ENCODE data around the gene HLA-C.

DNA sequence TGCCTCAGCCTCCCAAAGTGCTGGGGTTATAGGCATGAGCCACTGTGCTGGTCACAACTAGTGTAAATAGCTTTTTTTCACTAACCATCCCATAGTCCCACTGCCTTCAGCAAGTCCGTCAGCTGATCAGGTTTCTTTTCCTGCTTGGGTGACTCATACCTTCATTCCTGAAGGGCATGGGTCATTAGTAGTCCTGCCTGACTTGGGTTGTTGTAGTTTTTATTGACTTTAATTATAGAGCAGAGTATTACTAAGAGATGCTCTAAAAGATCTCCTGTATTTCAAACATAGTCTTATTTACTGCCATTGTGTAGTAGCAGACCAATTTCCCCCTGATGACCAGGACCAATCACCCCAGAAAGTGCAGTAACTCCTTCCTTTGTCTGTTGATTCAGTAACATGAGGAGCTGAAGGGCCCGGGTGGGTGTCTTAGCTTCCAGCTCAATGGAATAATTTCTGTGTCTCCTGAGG lies 25.8 kb downstream of the HLA-C start:
- TF ChIP-seq, protein P1, sequence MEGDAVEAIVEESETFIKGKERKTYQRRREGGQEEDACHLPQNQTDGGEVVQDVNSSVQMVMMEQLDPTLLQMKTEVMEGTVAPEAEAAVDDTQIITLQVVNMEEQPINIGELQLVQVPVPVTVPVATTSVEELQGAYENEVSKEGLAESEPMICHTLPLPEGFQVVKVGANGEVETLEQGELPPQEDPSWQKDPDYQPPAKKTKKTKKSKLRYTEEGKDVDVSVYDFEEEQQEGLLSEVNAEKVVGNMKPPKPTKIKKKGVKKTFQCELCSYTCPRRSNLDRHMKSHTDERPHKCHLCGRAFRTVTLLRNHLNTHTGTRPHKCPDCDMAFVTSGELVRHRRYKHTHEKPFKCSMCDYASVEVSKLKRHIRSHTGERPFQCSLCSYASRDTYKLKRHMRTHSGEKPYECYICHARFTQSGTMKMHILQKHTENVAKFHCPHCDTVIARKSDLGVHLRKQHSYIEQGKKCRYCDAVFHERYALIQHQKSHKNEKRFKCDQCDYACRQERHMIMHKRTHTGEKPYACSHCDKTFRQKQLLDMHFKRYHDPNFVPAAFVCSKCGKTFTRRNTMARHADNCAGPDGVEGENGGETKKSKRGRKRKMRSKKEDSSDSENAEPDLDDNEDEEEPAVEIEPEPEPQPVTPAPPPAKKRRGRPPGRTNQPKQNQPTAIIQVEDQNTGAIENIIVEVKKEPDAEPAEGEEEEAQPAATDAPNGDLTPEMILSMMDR (IDR thresholded peaks at IDR 0.05), result no peak
- TF ChIP-seq RFX5 (IDR thresholded peaks at IDR 0.05; ENCODE audit: low read length) (no peak), EZH2phosphoT487 (IDR thresholded peaks at IDR 0.05; ENCODE audit: borderline replicate concordance, low read depth) (no peak)

All from SK-N-SH (cell line).